ENCODE data around the gene MS4A4E.
"Not testable (repeated sequence)": the region's sequence is repeated elsewhere in the genome, so short reads cannot be mapped to it uniquely, and the experiment has no call there.

MS4A4E gene

GRCh38 chr11:60214386-60214785, 28.6 kb downstream of the MS4A4E start:
- DNase-seq, result no peak

GRCh38 chr11:60211206-60211605, 31.7 kb downstream of the MS4A4E start:
- DNase-seq, result no peak

- DNase-seq, result no peak
Observed at GRCh38 chr11:60209977-60210376, 33.0 kb downstream of the MS4A4E start.

- DNase-seq, result no peak
Observed at GRCh38 chr11:60208951-60209350, 34.0 kb downstream of the MS4A4E start.

GRCh38 chr11:60208146-60208895, 34.6 kb downstream of the MS4A4E start:
- DNase-seq, result no peak

- no peak for DNase-seq
Observed at GRCh38 chr11:60206616-60207015, 36.3 kb downstream of the MS4A4E start.

GRCh38 chr11:60204922-60205321, 38.0 kb downstream of the MS4A4E start:
- no peak for DNase-seq

- not testable (repeated sequence) for DNase-seq
Observed at GRCh38 chr11:60201334-60201733, 41.6 kb downstream of the MS4A4E start.

GRCh38 chr11:60197442-60197841, 45.5 kb downstream of the MS4A4E start:
- no peak for DNase-seq

GRCh38 chr11:60195923-60196368, 47.0 kb downstream of the MS4A4E start:
- DNase-seq, result no peak

GRCh38 chr11:60194511-60194910, 48.4 kb downstream of the MS4A4E start:
- no peak for DNase-seq

- DNase-seq, result peak; percentile 16 to 35
Observed at GRCh38 chr11:60193687-60194433, 49.1 kb downstream of the MS4A4E start.

GRCh38 chr11:60192564-60192963, 50.4 kb downstream of the MS4A4E start:
- DNase-seq, result not testable (repeated sequence)

GRCh38 chr11:60188481-60188880, 54.5 kb downstream of the MS4A4E start:
- DNase-seq, result not testable (repeated sequence)

- DNase-seq, result not testable (repeated sequence)
Observed at GRCh38 chr11:60186128-60186527, 56.8 kb downstream of the MS4A4E start.

- DNase-seq, result not testable (repeated sequence)
Observed at GRCh38 chr11:60185512-60185827, 57.5 kb downstream of the MS4A4E start.

- DNase-seq, result no peak
Observed at GRCh38 chr11:60184824-60185511, 58.0 kb downstream of the MS4A4E start.

- DNase-seq, result no peak
Observed at GRCh38 chr11:60183591-60184205, 59.2 kb downstream of the MS4A4E start.

GRCh38 chr11:60182541-60183330, 60.2 kb downstream of the MS4A4E start, which contains the start of gene MS4A6A:
TSS of gene MS4A6A (minus strand) at chr11:60183083. CDS start at chr11:60181727, 1,356 bp downstream.
- no peak for DNase-seq

- DNase-seq, result no peak
Observed at GRCh38 chr11:60175860-60176275, 67.1 kb downstream of the MS4A4E start.

- DNase-seq, result no peak
Observed at GRCh38 chr11:60172011-60172410, 70.9 kb downstream of the MS4A4E start.

GRCh38 chr11:60170566-60170965, 72.4 kb downstream of the MS4A4E start:
- DNase-seq, result no peak

Data from stimulated activated CD4-positive, alpha-beta T cell treated with anti-CD3 and anti-CD28 coated beads, Interleukin-4, amount 100 ng/mL, for 4 hours (primary cell).